Stimulated activated naive CD8-positive, alpha-beta T cell treated with anti-CD3 and anti-CD28 coated beads, Interleukin-15, Interleukin-2, amounts not matched to agents 100 ng/mL and 50 ng/mL, for 24 hours (primary cell): ENCODE results near the gene AMPD2.

Experiments
- H3K27ac Mint-ChIP-seq: one replicate; pipeline ENCODE4 v1.8.0; 2021; ENCODE audit warnings: mild to moderate bottlenecking, mixed read lengths
- H3K27me3 Mint-ChIP-seq: one replicate; pipeline ENCODE4 v1.8.0; 2021; ENCODE audit warnings: mixed read lengths
- H3K36me3 Mint-ChIP-seq: one replicate; pipeline ENCODE4 v1.8.0; 2021; ENCODE audit warnings: low read depth, mixed read lengths
- H3K4me1 Mint-ChIP-seq: one replicate; pipeline ENCODE4 v1.8.0; 2021; ENCODE audit warnings: low read depth, mixed read lengths
- H3K4me3 Mint-ChIP-seq: one replicate; pipeline ENCODE4 v1.8.0; 2021; ENCODE audit warnings: mild to moderate bottlenecking, mixed read lengths
- H3K9me3 Mint-ChIP-seq: one replicate; pipeline ENCODE4 v1.8.0; 2021; ENCODE audit warnings: mixed read lengths

AMPD2 gene

DNA sequence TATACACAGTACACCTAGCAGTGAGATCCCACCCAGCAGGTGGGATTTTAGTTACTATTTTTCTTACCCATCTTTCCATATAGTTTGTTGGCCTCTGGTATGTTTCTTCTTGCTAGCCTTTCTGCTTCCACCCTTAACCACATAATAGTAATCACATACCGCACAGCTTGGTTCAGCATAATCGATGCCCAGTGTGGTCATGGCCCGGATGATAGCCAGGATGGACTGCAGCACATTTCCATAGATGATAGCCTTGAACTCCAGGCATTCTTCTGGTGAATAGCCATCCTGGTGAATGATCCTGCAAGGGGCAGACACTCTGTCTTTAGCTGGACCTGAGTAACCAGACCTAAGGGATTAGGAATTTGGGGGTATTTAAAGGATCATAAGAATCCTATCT is 9.8 kb upstream of the AMPD2 start:
- no peaks in the 10 kb centered on the region for H3K27me3 Mint-ChIP-seq
- no peaks in the 10 kb centered on the region for H3K36me3 Mint-ChIP-seq
- no peaks in the 10 kb centered on the region for H3K4me1 Mint-ChIP-seq
- H3K9me3 Mint-ChIP-seq, result no peaks in the 10 kb centered on the region
- H3K27ac Mint-ChIP-seq, result no peak overlapping the region
- no peak overlapping the region for H3K4me3 Mint-ChIP-seq

DNA sequence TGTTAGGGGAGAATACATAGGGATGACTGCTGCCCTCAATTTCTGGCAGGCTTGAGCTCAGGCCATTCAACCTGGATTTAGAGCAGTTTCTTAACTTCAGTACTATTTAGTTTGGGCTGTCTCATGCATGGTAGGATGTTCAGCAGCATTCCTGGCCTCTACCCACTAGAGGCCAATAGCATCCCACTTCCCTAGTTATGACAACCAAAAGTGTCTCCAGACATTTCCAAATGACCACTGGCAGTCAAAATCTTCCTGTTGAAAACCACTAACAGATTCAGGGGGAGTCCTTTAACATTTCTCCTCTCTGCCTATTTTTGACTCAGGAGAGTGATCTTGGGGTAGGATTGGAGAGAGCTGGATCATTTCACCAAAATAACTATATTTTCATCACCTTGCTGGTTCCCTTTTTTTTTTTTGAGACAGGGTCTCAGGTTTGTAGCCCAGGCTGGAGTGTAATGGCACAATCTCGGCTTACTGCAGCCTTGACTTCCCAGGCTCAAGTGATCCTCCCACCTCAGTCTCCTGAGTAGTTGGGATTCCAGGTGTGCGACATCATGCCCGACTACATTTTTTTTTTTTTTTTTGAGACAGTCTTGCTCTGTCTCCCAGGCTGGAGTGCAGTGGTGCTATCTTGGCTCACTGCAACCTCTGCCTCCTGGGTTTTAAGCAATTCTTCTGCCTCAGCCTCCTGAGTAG is 8.9 kb upstream of the AMPD2 start:
- Mint-ChIP-seq H3K27me3 (no peaks in the 10 kb centered on the region), H3K4me1 (peaks cover 2% of the 10 kb centered on the region), H3K4me3 (no peak overlapping the region), H3K27ac (peak overlapping the region; percentile 32), H3K36me3 (no peaks in the 10 kb centered on the region), H3K9me3 (no peaks in the 10 kb centered on the region)

DNA sequence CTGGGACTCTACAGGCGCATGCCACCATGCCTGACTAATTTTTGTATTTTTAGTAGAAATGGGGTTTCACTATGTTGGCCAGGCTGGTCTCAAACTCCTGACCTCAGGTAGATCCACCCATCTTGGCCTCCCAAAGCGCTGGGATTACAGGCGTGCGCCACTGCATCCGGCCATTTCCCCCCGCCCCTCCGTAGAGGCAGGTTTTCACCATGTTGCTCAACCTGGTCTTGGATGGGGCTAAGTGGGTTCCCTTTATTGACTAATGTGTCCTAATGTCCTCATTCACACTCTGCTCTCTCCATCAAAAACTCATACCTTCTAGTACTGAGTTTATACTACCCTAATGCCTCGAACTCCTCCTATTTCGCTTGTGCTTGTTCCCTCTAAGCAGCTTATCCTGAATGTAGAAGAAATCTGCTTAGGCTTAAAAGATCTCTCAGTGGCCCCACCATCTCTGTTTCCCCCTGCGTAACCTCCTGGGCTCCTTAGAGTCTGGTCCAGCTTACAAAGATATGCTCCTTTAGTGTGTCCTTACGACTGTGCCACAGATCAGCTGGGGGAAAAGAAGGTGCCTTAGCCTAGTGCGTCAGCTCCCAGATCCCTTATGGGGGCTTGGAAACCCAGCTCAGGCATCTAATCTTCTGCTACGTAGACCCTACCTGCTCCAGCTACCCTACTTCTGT is 8.2 kb upstream of the AMPD2 start:
- Mint-ChIP-seq H3K4me3 (no peak overlapping the region), H3K9me3 (no peaks in the 10 kb centered on the region), H3K4me1 (peaks cover 9% of the 10 kb centered on the region), H3K27ac (no peak overlapping the region), H3K27me3 (no peaks in the 10 kb centered on the region), H3K36me3 (no peaks in the 10 kb centered on the region)

DNA sequence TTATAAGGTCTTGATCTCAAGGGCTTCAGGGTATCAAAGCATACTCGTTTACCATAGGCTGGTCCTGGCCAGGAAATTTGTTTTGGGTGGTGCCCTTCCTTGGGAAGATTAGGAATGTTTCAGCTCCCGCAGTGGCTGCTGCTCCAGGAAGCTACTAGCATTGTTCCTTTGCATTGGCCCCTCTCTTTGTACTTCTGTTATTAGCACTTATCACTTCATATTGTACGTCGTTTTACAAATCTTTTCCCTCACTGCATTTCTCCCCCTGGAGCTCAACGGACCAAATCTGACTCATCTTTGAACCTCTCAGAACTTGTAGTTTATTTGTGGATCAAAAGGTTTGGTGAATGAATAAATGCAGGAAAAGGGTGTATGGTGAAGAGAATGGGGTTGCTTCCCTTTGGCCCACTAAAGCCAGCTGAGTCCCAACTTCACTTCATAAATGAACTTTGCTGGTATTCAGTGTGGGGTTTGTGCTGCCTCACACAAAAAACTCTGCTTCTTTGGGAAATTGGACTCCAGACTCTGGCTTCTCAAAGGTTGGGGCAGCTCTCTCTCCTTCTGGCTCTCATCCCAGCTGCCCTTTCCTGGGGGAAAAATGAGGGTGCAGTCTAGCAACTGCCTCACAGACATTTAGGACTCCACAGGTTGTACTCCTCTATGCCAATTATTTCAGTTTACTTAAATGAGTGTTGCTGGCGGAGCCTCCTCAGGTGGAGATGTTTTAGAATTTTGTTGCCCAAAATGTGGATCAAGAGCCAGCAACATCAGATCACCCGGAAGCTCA is 6.1 kb upstream of the AMPD2 start:
- no peak overlapping the region for H3K4me3 Mint-ChIP-seq
- no peaks in the 10 kb centered on the region for H3K9me3 Mint-ChIP-seq
- H3K27me3 Mint-ChIP-seq, result no peaks in the 10 kb centered on the region
- H3K4me1 Mint-ChIP-seq, result peaks cover 25% of the 10 kb centered on the region
- H3K36me3 Mint-ChIP-seq, result no peaks in the 10 kb centered on the region
- H3K27ac Mint-ChIP-seq, result no peak overlapping the region

DNA sequence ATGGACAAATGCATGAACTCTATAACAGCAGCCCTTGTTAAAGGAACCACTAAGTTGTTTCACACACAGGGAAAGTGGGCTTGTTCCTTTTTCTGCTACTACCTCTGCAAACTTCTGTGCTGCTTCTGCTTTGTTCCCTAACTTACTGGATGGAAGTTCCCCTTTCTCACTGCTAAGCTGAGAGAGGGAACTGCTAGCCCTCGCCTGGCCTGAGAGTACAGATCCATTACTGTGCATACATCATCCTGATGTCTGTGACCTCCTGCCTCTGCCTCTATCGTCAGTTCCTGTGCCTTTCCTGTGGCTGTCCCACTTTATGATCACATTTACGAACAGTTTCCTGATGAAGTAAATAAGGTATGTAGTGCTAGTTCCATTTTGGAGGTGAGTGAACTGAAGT is 3.8 kb upstream of the AMPD2 start:
- Mint-ChIP-seq H3K4me1 (peaks cover 37% of the 10 kb centered on the region), H3K27ac (no peak overlapping the region), H3K36me3 (no peaks in the 10 kb centered on the region), H3K9me3 (no peaks in the 10 kb centered on the region), H3K4me3 (no peak overlapping the region), H3K27me3 (no peaks in the 10 kb centered on the region)

DNA sequence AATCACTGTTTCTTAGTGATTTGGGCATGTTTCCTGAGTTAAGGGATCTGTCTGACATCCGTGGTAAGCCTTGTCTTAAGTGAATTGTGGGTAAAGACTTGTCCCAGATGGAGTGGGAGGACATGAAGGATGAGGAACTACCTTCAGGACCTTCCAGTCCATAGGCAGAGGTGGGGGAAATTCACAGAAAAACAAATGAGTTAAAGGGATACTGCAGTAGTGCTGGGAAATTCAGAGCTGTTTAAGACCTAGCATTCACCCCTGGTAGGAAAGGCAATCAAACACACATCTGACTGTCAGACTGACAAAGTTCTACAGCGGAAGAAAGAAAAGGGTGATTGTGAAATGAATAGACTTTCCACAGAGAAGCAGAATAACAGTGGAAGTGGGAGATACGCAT is 3.2 kb upstream of the AMPD2 start:
- Mint-ChIP-seq H3K4me3 (no peak overlapping the region), H3K27me3 (no peaks in the 10 kb centered on the region), H3K4me1 (peaks cover 38% of the 10 kb centered on the region), H3K9me3 (no peaks in the 10 kb centered on the region), H3K27ac (peak overlapping the region; percentile 23), H3K36me3 (no peaks in the 10 kb centered on the region)

DNA sequence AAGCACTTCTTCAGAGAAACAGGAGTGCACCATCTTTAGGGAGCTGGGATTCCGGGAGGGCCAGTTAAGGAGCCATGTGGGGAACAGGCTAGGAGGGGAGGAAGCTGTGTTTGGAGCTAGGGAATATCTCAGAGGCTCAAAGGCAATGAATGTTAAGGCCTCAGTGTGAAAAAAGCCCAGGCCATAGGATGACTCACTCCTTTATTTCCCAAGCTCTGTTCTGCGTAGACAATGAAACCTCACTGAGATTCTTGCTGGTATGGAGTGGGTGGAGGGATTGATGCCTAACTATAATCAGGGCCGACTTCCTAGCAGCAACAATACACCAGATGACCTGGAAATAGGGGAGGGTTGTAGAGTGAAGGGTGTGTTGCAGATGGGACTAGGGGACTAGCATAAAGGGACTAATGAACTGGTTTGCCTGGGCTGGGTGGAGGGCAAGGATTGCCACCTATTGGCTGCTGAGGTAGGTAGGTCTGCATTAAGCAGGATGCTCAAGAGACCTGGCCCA is 2.3 kb upstream of the AMPD2 start:
- peak overlapping the region; percentile 38 for H3K4me3 Mint-ChIP-seq
- H3K27me3 Mint-ChIP-seq, result no peaks in the 10 kb centered on the region
- H3K4me1 Mint-ChIP-seq, result peaks cover 47% of the 10 kb centered on the region
- H3K9me3 Mint-ChIP-seq, result no peaks in the 10 kb centered on the region
- H3K27ac Mint-ChIP-seq, result peak overlapping the region; percentile 73
- H3K36me3 Mint-ChIP-seq, result no peaks in the 10 kb centered on the region

DNA sequence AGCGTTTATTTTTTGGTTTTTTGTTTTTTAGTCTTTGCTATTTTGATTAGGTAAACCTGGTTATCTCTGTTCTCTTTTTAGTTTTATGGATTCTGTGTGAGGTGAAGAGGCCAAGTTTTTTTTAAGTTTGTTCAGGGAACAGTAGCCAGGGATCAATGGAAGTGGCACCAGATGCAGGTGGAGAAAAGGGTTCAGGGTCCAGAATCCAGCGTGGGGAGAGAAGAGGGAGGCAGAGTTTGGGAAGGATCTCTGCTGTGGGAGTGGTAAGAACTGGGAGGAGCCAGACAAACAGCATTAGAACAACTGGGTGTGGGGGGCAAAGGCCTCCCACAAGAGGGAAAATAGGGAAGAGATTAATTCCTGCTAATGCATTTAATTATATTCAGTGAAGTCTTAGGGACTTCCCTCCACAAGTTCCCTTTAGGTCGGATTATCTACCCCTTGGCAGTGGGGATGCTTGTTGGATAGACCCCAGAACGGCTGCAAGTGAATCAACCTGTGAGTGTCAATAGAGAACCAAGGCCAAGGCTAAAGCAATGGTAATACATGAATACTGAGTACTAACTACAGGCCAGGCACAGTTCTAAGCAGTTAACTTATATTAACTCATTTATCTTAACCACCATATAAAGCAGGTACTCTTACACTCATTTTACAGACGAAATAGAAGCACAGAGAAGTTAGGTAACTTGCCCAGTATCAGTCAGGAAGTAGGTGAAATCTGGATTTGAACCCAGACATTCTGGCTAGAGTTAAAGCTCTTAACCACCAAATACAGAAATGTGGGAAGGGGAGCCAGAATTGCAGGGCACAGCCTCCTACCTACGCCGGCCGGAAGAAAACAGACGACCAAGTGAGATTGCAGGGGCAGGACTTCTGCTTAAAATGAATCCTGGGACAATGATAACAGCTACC is 719 bp upstream of the AMPD2 start:
- no peaks in the 10 kb centered on the region for H3K36me3 Mint-ChIP-seq
- H3K4me3 Mint-ChIP-seq, result peak overlapping the region; percentile 99
- H3K27me3 Mint-ChIP-seq, result no peaks in the 10 kb centered on the region
- H3K4me1 Mint-ChIP-seq, result peaks cover 63% of the 10 kb centered on the region
- peak overlapping the region; percentile 98 for H3K27ac Mint-ChIP-seq
- H3K9me3 Mint-ChIP-seq, result no peaks in the 10 kb centered on the region

DNA sequence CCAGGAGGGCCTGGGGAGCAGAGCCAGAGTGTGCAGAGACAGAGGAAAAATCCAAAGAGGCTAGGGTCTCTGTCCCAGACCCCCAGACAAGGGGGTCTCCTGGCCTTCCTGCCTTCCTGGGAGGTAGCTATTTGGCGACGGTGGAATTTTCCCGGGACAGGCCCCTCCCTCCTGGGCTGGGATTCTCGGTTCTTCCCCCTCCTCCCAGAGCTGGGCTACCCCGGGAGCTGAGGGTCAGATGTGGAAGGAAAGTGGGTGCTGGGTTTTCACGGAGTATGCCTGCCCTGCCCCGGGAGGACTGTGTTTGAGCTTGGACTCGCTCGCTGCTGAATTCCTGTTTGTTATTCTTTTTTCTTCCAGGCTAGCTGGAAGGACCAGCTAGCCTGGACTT is 759 bp downstream of the AMPD2 start:
- Mint-ChIP-seq H3K4me3 (peak overlapping the region; percentile 99), H3K36me3 (no peaks in the 10 kb centered on the region), H3K27ac (peak overlapping the region; percentile 98), H3K4me1 (peaks cover 69% of the 10 kb centered on the region), H3K9me3 (no peaks in the 10 kb centered on the region), H3K27me3 (no peaks in the 10 kb centered on the region)

DNA sequence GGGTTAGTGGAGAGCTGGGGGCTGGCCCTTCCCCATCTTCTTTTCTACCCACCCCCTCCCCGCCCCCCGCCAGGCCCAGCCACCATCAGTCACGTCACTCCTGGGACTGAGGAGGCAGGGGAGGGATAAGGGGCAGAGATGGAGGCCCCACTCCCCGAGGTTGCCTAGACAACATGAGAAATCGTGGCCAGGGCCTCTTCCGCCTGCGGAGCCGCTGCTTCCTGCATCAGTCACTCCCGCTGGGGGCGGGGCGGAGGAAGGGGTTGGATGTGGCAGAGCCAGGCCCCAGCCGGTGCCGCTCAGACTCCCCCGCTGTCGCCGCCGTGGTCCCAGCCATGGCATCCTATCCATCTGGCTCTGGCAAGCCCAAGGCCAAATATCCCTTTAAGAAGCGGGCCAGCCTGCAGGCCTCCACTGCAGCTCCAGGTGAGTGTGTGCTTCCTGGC is 1.2 kb downstream of the AMPD2 start:
- Mint-ChIP-seq H3K27ac (peak overlapping the region; percentile 98), H3K27me3 (no peaks in the 10 kb centered on the region), H3K9me3 (no peaks in the 10 kb centered on the region), H3K4me1 (peaks cover 65% of the 10 kb centered on the region), H3K4me3 (peak overlapping the region; percentile 99), H3K36me3 (peaks cover 3% of the 10 kb centered on the region)

DNA sequence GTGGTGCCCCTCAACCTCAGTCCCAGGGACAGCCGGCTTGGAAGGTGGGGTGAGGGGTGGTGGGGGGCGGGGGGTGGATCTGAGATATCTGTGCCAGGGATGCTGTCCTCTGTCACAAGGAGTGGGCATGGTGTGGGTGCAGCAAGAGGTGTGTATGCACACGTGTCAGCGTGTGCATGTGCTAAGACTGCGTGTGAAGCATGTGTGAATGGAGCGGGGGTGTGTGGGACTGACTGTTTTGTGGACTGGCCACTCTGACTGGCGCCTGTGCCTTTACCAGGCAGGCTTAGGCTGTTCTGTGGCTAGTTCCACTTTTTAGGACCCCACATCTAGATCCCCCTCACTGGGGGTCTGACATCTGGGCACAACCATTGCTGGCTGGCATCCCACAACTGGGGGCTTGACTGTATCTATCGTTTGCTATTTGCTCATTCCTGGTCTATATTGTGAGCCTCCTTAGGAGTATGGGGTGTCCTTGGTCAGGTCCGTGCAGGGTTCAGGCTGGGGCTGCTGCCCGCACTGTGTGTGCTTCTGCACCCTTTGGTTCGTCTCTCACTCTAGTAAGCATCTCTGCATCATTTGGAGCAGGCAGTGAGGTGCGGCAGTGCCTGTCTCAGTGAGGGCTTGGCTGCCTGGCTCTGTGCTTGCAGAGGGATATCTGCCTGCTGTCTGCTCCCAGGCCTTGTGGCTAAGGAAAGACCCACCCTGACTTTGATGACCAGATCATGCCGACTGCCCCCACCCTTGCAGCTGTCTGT is 1.9 kb downstream of the AMPD2 start:
- Mint-ChIP-seq H3K27ac (peak overlapping the region; percentile 73), H3K27me3 (no peaks in the 10 kb centered on the region), H3K4me3 (peak overlapping the region; percentile 99), H3K9me3 (no peaks in the 10 kb centered on the region), H3K4me1 (peaks cover 58% of the 10 kb centered on the region), H3K36me3 (peaks cover 6% of the 10 kb centered on the region)

DNA sequence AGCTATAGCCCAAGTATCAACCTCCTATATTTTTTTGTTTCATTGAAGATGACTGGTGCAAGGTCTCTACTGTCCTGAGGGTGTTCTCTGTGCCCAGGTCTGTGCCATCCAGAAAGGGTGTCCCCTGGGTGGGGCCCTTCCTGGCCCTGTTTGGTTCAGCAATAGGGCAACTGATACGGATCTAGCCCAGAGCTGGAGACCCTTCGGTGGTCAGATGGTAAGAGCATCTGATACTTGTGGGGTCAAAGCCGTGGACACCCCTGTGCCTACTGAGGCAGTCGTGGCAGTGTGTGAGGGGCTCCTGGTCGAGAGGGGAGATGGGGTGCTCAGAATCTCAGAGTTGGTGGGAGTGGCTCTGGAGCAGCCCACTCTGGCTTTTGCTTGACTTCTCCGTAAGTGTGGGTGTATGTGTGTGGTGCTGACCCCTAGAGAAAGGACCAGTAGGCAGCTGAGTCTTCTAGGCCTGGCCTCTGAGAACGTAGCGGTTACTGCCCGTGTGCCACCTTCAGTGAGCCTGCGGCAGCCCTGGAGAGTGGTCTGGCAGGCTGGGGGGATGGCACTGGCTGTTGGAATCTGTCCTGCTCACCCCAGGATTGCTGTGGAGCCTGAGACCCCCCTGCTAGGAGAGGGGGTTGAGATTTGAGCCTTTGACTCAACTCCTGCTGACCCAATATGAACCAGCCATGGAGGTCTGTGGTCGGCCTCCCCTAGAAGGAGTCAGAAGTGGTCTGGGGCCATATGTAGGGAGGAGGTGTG is 2.7 kb downstream of the AMPD2 start:
- H3K4me1 Mint-ChIP-seq, result peaks cover 51% of the 10 kb centered on the region
- peak overlapping the region; percentile 73 for H3K27ac Mint-ChIP-seq
- H3K36me3 Mint-ChIP-seq, result peaks cover 6% of the 10 kb centered on the region
- no peaks in the 10 kb centered on the region for H3K27me3 Mint-ChIP-seq
- no peaks in the 10 kb centered on the region for H3K9me3 Mint-ChIP-seq
- H3K4me3 Mint-ChIP-seq, result peak overlapping the region; percentile 99

DNA sequence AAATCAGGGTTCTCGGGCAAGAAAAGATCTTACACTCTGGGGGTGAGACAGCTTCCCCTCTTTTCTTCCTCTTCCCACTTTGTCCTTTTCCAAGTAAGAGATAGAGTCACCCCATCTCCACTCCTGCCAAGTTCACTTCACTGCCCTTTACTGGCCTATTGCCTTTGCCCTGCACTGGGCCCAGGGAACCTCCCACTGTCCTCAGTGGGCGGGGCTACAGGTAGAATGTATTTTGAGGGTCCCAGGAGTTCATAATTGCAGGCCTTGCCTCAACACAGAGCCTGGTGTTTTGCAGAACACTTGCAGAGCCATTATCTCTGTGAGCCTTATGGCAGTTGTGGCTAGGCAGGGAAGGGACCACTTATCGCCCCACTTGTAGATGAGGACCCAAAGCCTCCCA is 3.3 kb downstream of the AMPD2 start:
- Mint-ChIP-seq H3K4me1 (peaks cover 45% of the 10 kb centered on the region), H3K36me3 (peaks cover 12% of the 10 kb centered on the region), H3K27ac (peak overlapping the region; percentile 73), H3K4me3 (peak overlapping the region; percentile 99), H3K27me3 (no peaks in the 10 kb centered on the region), H3K9me3 (no peaks in the 10 kb centered on the region)
